Measurements from ENCODE around the gene HNRNPC. TPM values are rescaled to one million over a fixed set of nuclear protein-coding genes. Genes with fewer than 3 reads are reported as not detected.

HNRNPC gene
- total RNA-seq, 4 donors from 2014 or later = 298 to 466 (median 406) TPM

- TF ChIP-seq CTCF (IDR thresholded peaks at IDR 0.05; ENCODE audit: low read depth) = no peak
Measured at GRCh38 chr14:21264025-21264801, 5.0 kb downstream of the HNRNPC start.

- TF ChIP-seq CTCF (IDR thresholded peaks at IDR 0.05; ENCODE audit: low read depth) = no peak
Measured at GRCh38 chr14:21263284-21264024, 5.8 kb downstream of the HNRNPC start.

GRCh38 chr14:21262410-21262809, 6.8 kb downstream of the HNRNPC start:
- TF ChIP-seq CTCF (IDR thresholded peaks at IDR 0.05; ENCODE audit: low read depth) = no peak

- no peak for TF ChIP-seq CTCF (IDR thresholded peaks at IDR 0.05; ENCODE audit: low read depth)
Measured at GRCh38 chr14:21261824-21262223, 7.4 kb downstream of the HNRNPC start.

- TF ChIP-seq CTCF (IDR thresholded peaks at IDR 0.05; ENCODE audit: low read depth) = no peak
Measured at GRCh38 chr14:21258889-21259787, 10.1 kb downstream of the HNRNPC start.

- no peak for TF ChIP-seq CTCF (IDR thresholded peaks at IDR 0.05; ENCODE audit: low read depth)
Measured at GRCh38 chr14:21258005-21258888, 11.0 kb downstream of the HNRNPC start.

Data from subcutaneous adipose tissue (tissue), 4 donors.